A673 (cell line): ENCODE data around the gene LRP1B. TPM values are rescaled to one million over a fixed set of nuclear protein-coding genes. Genes with fewer than 3 reads are reported as not detected.

Experiments
- BruUV-seq: library from RNA; stranded (reverse); fragments of 400-500 nt; replicated peaks from 2 replicates; lab custom pipeline; 2021; lab: Mats Ljungman, UMichigan
- CTCF ChIA-PET: fragments of 300-600 bp; sonication (Branson Sonifier 250); formaldehyde crosslinking; loops from one replicate; lab custom pipeline; 2022; ENCODE audit warnings: antibody characterized with exemption; lab: Charles Lee
- POLR2A ChIA-PET: fragments of 300-600 bp; sonication (Branson Sonifier 250); formaldehyde crosslinking; loops from one replicate; lab custom pipeline; 2022; ENCODE audit warnings: antibody characterized with exemption; ENCODE audit not compliant: low non-redundant PET; lab: Charles Lee
- DNase-seq: peaks from one replicate; pipeline ENCODE4 v3.0.0-alpha.2; 2015; ENCODE audit warnings: low spot score
- H3K27ac ChIP-seq: fragments of 200-600 bp; sonication (generic); 2 replicates; pipeline ENCODE4 v1.5.1; 2016; ENCODE audit warnings: mixed run types, low read depth, mild to moderate bottlenecking, mixed read lengths, antibody characterized with exemption, low read length; ENCODE audit not compliant: poor library complexity, severe bottlenecking
- H3K27me3 ChIP-seq: fragments of 200-600 bp; sonication (generic); replicated peaks from 2 replicates; pipeline ENCODE4 v1.6.1; 2017; ENCODE audit warnings: mixed run types, low read depth, mild to moderate bottlenecking, mixed read lengths, antibody characterized with exemption, low read length; ENCODE audit not compliant: insufficient read depth, poor library complexity
- H3K36me3 ChIP-seq: fragments of 200-600 bp; sonication (generic); 2 replicates; pipeline ENCODE4 v1.6.1; 2016; ENCODE audit warnings: mixed run types, mild to moderate bottlenecking, mixed read lengths, antibody characterized with exemption, low read length; ENCODE audit not compliant: insufficient read depth, poor library complexity, severe bottlenecking
- H3K4me1 ChIP-seq: fragments of 200-600 bp; sonication (generic); 2 replicates; pipeline ENCODE4 v1.6.1; 2017; ENCODE audit warnings: mixed run types, mild to moderate bottlenecking, mixed read lengths, antibody characterized with exemption, low read length; ENCODE audit not compliant: insufficient read depth, poor library complexity, severe bottlenecking
- H3K4me3 ChIP-seq: fragments of 200-600 bp; sonication (generic); 2 replicates; pipeline ENCODE4 v1.5.1; 2016; ENCODE audit warnings: low read depth, mixed run types, mild to moderate bottlenecking, mixed read lengths, low read length; ENCODE audit not compliant: poor library complexity, severe bottlenecking
- H3K9me3 ChIP-seq: fragments of 200-600 bp; sonication (generic); 2 replicates; pipeline ENCODE4 v1.6.1; 2016; ENCODE audit warnings: mixed run types, low read depth, mild to moderate bottlenecking, mixed read lengths, antibody characterized with exemption, low read length; ENCODE audit not compliant: poor library complexity, severe bottlenecking
- EZH2 ChIP-seq: fragments of 200-600 bp; sonication (generic); IDR thresholded peaks from 2 replicates; pipeline ENCODE4 v1.6.1; 2017; ENCODE audit warnings: borderline replicate concordance, low read depth, mild to moderate bottlenecking, mixed read lengths, antibody characterized with exemption, low read length; ENCODE audit not compliant: poor library complexity, severe bottlenecking
- intact Hi-C: fragments of 100-400 bp; cut with micrococcal nuclease; formaldehyde crosslinking; loops from one replicate; pipeline ENCODE4 v1.10.0; 2022; ENCODE audit not compliant: unreplicated experiment
- total RNA-seq: library from RNA; stranded (reverse); gene quantifications from 2 replicates; pipeline ENCODE4 v1.2.3, GENCODE V29; 2021
- TF ChIP-seq, protein P1 (sequence below): fragments of 300-800, 200-600 bp; sonication (generic); conservative IDR thresholded peaks from 2 replicates; pipeline ENCODE4 v1.5.1; 2017; ENCODE audit warnings: low read depth, mild to moderate bottlenecking, antibody characterized with exemption, low read length, moderate library complexity, mixed read lengths

Gene LRP1B
- total RNA-seq, 1 experiment from 2014 or later, result 9.9 TPM

DNA sequence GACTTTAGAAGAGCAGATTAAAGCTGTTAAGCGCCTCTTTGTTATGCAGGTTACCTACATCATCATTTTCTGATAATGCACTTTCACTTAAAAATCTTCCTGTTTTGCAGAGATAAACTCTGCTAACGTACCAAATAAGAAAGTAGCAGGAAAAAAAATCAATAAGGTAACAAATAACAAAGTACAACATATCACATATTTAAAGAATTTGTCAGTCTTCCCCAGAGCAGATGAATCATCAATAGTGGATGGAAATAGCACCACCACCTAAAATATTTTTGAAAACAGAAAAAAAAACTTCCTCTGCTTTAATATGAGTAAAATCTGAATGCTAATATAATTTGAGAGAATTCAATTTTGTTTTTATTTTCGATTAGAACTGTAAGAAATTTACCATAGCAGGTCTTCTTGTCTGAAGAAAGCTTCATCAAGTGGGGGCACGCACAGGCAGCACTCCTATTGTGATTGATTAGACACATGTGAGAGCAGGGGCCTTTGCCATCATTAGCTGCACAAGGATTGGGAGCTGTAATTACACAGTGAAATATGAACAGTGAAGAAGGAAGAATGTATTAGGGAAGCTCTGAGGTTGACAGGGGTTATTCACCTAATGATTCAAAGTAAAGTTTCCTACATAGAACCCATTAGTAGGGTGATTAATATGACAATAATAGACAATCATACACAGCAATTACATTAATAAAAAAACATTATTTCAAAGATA is 1279.4 kb downstream of the LRP1B start:
- POLR2A ChIA-PET, result no interaction called here
- intact Hi-C loops, result loop anchor here (10.0 kb wide), 1 partner anchor 937 kb away; no protein-coding TSS in a partner anchor
- H3K4me3 ChIP-seq, result no peak overlapping the region
- no peak for DNase-seq
- H3K4me1 ChIP-seq, result no peaks in the 10 kb centered on the region
- no peak overlapping the region for H3K27ac ChIP-seq
- TF ChIP-seq, protein P1, sequence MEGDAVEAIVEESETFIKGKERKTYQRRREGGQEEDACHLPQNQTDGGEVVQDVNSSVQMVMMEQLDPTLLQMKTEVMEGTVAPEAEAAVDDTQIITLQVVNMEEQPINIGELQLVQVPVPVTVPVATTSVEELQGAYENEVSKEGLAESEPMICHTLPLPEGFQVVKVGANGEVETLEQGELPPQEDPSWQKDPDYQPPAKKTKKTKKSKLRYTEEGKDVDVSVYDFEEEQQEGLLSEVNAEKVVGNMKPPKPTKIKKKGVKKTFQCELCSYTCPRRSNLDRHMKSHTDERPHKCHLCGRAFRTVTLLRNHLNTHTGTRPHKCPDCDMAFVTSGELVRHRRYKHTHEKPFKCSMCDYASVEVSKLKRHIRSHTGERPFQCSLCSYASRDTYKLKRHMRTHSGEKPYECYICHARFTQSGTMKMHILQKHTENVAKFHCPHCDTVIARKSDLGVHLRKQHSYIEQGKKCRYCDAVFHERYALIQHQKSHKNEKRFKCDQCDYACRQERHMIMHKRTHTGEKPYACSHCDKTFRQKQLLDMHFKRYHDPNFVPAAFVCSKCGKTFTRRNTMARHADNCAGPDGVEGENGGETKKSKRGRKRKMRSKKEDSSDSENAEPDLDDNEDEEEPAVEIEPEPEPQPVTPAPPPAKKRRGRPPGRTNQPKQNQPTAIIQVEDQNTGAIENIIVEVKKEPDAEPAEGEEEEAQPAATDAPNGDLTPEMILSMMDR, result no peak
- TF ChIP-seq EZH2, result no peak
- BruUV-seq, result no TSS peak
- no peaks in the 10 kb centered on the region for H3K9me3 ChIP-seq
- no peaks in the 10 kb centered on the region for H3K27me3 ChIP-seq
- CTCF ChIA-PET, result no interaction called here
- no peaks in the 10 kb centered on the region for H3K36me3 ChIP-seq

DNA sequence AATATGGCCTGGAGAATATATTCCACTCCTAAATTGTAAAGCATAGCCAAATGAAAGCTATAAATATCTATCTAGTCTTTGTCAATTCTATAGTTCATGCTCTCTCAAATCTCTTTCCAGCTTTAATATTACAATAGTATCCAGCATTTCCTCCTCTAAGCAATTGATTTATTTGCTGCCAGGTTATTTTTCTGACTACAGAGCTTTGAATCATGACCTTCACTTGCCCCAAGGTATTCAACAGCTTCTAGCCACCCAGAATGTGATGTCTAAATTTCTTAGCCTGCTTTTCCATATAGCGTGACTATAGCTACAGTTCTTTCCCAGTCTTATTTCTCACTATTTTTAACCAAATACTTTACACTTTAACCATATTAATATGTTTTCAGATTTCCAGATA is 1287.6 kb downstream of the LRP1B start:
- no peaks in the 10 kb centered on the region for H3K4me1 ChIP-seq
- intact Hi-C loops, result no loop called here
- H3K27ac ChIP-seq, result no peak overlapping the region
- no TSS peak for BruUV-seq
- no peak for TF ChIP-seq EZH2
- TF ChIP-seq, protein P1, result no peak
- H3K36me3 ChIP-seq, result no peaks in the 10 kb centered on the region
- no peak overlapping the region for H3K4me3 ChIP-seq
- CTCF ChIA-PET, result no interaction called here
- POLR2A ChIA-PET, result no interaction called here
- DNase-seq, result no peak
- H3K27me3 ChIP-seq, result no peaks in the 10 kb centered on the region
- no peaks in the 10 kb centered on the region for H3K9me3 ChIP-seq

DNA sequence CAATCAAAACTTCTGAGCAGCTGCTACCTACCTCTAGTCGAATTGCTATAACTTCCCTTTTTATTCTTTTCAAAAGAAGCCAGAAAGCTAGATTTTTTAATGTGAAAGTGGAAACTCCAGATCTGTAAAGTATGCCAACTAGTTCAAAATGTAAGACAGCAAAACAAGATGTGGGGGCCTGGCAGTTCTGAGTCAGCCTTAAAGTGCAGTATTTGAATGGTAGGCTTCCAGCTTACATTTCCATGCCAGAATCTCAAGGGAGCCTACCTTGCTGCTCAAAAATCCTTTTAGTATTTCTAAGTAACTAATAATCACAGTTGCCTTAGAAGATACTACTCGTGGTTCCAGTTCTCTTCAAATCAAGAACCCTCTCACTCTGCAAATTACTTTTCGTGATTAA is 1288.7 kb downstream of the LRP1B start:
- DNase-seq, result no peak
- no TSS peak for BruUV-seq
- no peaks in the 10 kb centered on the region for H3K27me3 ChIP-seq
- no peak overlapping the region for H3K27ac ChIP-seq
- TF ChIP-seq EZH2, result no peak
- TF ChIP-seq, protein P1, result no peak
- intact Hi-C loops, result no loop called here
- H3K9me3 ChIP-seq, result no peaks in the 10 kb centered on the region
- ChIA-PET CTCF (no interaction called here), POLR2A (no interaction called here)
- H3K4me1 ChIP-seq, result no peaks in the 10 kb centered on the region
- no peaks in the 10 kb centered on the region for H3K36me3 ChIP-seq
- H3K4me3 ChIP-seq, result no peak overlapping the region
